H9 (cell line): ENCODE results near the gene NXN. TPM values are rescaled to one million over a fixed set of nuclear protein-coding genes. Genes with fewer than 3 reads are reported as not detected.

Experiments used
- DNase-seq: peaks from one replicate; pipeline ENCODE4 v3.0.0-alpha.2; 2017
- H2AFZ ChIP-seq: one replicate; pipeline ENCODE4 v1.6.1; 2013; ENCODE audit warnings: mild to moderate bottlenecking, low read length, control low read depth, moderate library complexity
- H2AK5ac ChIP-seq: 2 replicates; pipeline ENCODE4 v1.6.1; 2013; ENCODE audit warnings: low read length, control low read depth, mixed read lengths; ENCODE audit not compliant: insufficient read length
- H2BK120ac ChIP-seq: one replicate; pipeline ENCODE4 v1.6.1; 2013; ENCODE audit warnings: low read depth, mild to moderate bottlenecking, low read length, control low read depth, inconsistent platforms; ENCODE audit not compliant: poor library complexity, severe bottlenecking
- H2BK12ac ChIP-seq: 2 replicates; pipeline ENCODE4 v1.6.1; 2013; ENCODE audit warnings: low read length, control low read depth, mixed read lengths, low read depth; ENCODE audit not compliant: insufficient read length
- H2BK15ac ChIP-seq: 2 replicates; pipeline ENCODE4 v1.6.1; 2013; ENCODE audit warnings: low read depth, low read length, control low read depth
- H2BK20ac ChIP-seq: one replicate; pipeline ENCODE4 v1.6.1; 2013; ENCODE audit warnings: low read depth, mild to moderate bottlenecking, low read length, control low read depth, inconsistent platforms; ENCODE audit not compliant: poor library complexity, severe bottlenecking
- H2BK5ac ChIP-seq: 2 replicates; pipeline ENCODE4 v1.6.1; 2013; ENCODE audit warnings: low read length, control low read depth, mixed read lengths; ENCODE audit not compliant: insufficient read length
- H3K14ac ChIP-seq: 2 replicates; pipeline ENCODE4 v1.6.1; 2013; ENCODE audit warnings: low read length, control low read depth; ENCODE audit not compliant: insufficient read depth
- H3K18ac ChIP-seq: 2 replicates; pipeline ENCODE4 v1.6.1; 2013; ENCODE audit warnings: low read depth, mild to moderate bottlenecking, mixed read lengths, low read length, control low read depth; ENCODE audit not compliant: insufficient read length
- H3K23ac ChIP-seq: 2 replicates; pipeline ENCODE4 v1.6.1; 2013; ENCODE audit warnings: low read length, control low read depth, mixed read lengths, low read depth; ENCODE audit not compliant: insufficient read length
- H3K23me2 ChIP-seq: 2 replicates; pipeline ENCODE4 v1.6.1; 2013; ENCODE audit warnings: low read depth, mild to moderate bottlenecking, mixed read lengths, low read length, control low read depth; ENCODE audit not compliant: insufficient read length, poor library complexity, severe bottlenecking
- H3K27ac ChIP-seq: 2 replicates; pipeline ENCODE4 v1.5.1; 2013; ENCODE audit warnings: low read length, control low read depth, mixed read lengths, low read depth; ENCODE audit not compliant: insufficient read length
- H3K27me3 ChIP-seq: 2 replicates; pipeline ENCODE4 v1.6.1; 2013; ENCODE audit warnings: low read length, control low read depth, inconsistent platforms; ENCODE audit not compliant: insufficient read depth
- H3K4ac ChIP-seq: 2 replicates; pipeline ENCODE4 v1.6.1; 2013; ENCODE audit warnings: low read depth, mild to moderate bottlenecking, control low read depth, inconsistent platforms, low read length, moderate library complexity
- H3K4me1 ChIP-seq: 2 replicates; pipeline ENCODE4 v1.6.1; 2013; ENCODE audit warnings: low read length, control low read depth, inconsistent platforms; ENCODE audit not compliant: insufficient read depth
- H3K4me2 ChIP-seq: 2 replicates; pipeline ENCODE4 v1.6.1; 2013; ENCODE audit warnings: low read length, control low read depth, mixed read lengths; ENCODE audit not compliant: insufficient read length, insufficient read depth
- H3K56ac ChIP-seq: 2 replicates; pipeline ENCODE4 v1.6.1; 2013; ENCODE audit warnings: low read depth, mild to moderate bottlenecking, mixed read lengths, low read length, control low read depth; ENCODE audit not compliant: insufficient read length
- H3K79me1 ChIP-seq: 2 replicates; pipeline ENCODE4 v1.6.1; 2013; ENCODE audit warnings: low read depth, mild to moderate bottlenecking, moderate library complexity, low read length, control low read depth, inconsistent platforms; ENCODE audit not compliant: insufficient read depth, poor library complexity, severe bottlenecking
- H3K79me2 ChIP-seq: 2 replicates; pipeline ENCODE4 v1.6.1; 2013; ENCODE audit warnings: low read length, control low read depth, inconsistent platforms; ENCODE audit not compliant: insufficient read depth
- H3K9ac ChIP-seq: 2 replicates; pipeline ENCODE4 v1.6.1; 2013; ENCODE audit warnings: low read length, control low read depth, mixed read lengths; ENCODE audit not compliant: insufficient read length; ENCODE audit errors: extremely low read depth
- H3K9me3 ChIP-seq: one replicate; pipeline ENCODE4 v1.6.1; 2013; ENCODE audit warnings: low read depth, low read length, inconsistent platforms; ENCODE audit not compliant: control insufficient read depth
- H3T11ph ChIP-seq: one replicate; pipeline ENCODE4 v1.6.1; 2013; ENCODE audit warnings: mild to moderate bottlenecking, low read length, control low read depth, inconsistent platforms
- H4K20me1 ChIP-seq: one replicate; pipeline ENCODE4 v1.6.1; 2013; ENCODE audit not compliant: control insufficient read depth, insufficient read length, insufficient read depth
- H4K5ac ChIP-seq: 2 replicates; pipeline ENCODE4 v1.6.1; 2013; ENCODE audit warnings: low read depth, mild to moderate bottlenecking, mixed read lengths, low read length, control low read depth; ENCODE audit not compliant: insufficient read length
- H4K8ac ChIP-seq: replicated peaks from 2 replicates; pipeline ENCODE4 v1.6.1; 2013; ENCODE audit warnings: low read length, control low read depth, mixed read lengths, low read depth; ENCODE audit not compliant: insufficient read length
- H4K91ac ChIP-seq: 2 replicates; pipeline ENCODE4 v1.6.1; 2013; ENCODE audit warnings: low read depth, mild to moderate bottlenecking, moderate library complexity, mixed read lengths, low read length, control low read depth; ENCODE audit not compliant: insufficient read length
- H3K27ac Mint-ChIP-seq, 3 experiments: 2 replicates in 2 of 3; 3 replicates in 1 of 3; pipeline ENCODE4 v1.8.0; 2020 to 2021; ENCODE audit warnings: mixed read lengths in 3 of 3, mild to moderate bottlenecking in 1 of 3, moderate library complexity in 1 of 3
- H3K27me3 Mint-ChIP-seq: 2 replicates; pipeline ENCODE4 v1.8.0; 2021; ENCODE audit warnings: low read depth, mild to moderate bottlenecking, moderate library complexity, mixed read lengths
- H3K36me3 Mint-ChIP-seq, 3 experiments: 2 replicates in 2 of 3; 3 replicates in 1 of 3; pipeline ENCODE4 v1.8.0; 2020 to 2021; ENCODE audit warnings: low read depth in 3 of 3, mixed read lengths in 3 of 3; ENCODE audit not compliant: insufficient read depth in 1 of 3
- H3K4me1 Mint-ChIP-seq, 2 experiments: 2 replicates each; pipeline ENCODE4 v1.8.0; 2020; ENCODE audit warnings: mixed read lengths in 2 of 2
- H3K4me3 Mint-ChIP-seq, 2 experiments: 2 replicates in 1 of 2; 3 replicates in 1 of 2; pipeline ENCODE4 v1.8.0; 2020 to 2021; ENCODE audit warnings: mild to moderate bottlenecking in 2 of 2, mixed read lengths in 2 of 2, moderate library complexity in 1 of 2
- H3K9me3 Mint-ChIP-seq, 2 experiments: 2 replicates in 1 of 2; 3 replicates in 1 of 2; pipeline ENCODE4 v1.8.0; 2020; ENCODE audit warnings: mild to moderate bottlenecking in 2 of 2, mixed read lengths in 2 of 2, moderate library complexity in 1 of 2
- WGBS: extraction: QIAGEN DNeasy Blood & Tissue Kit; methylation state at CpG from one replicate; pipeline ENCODE4 v1.1.7; 2013; ENCODE audit warnings: missing lambda C conversion rate, low lambda C conversion rate, mixed read lengths; ENCODE audit not compliant: insufficient read length; ENCODE audit errors: extremely low coverage; 5-methylcytosine and 5-hydroxymethylcytosine counted together
- total RNA-seq: library from RNA; stranded (reverse); gene quantifications from 2 replicates; pipeline ENCODE4 v1.2.1, GENCODE V29; 2021
- TF ChIP-seq, protein P1 (sequence below): fragments of 200-600 bp; sonication (generic); conservative IDR thresholded peaks from 3 replicates; pipeline ENCODE4 v1.8.0; 2021; ENCODE audit warnings: antibody characterized with exemption, mild to moderate bottlenecking

NXN gene
- total RNA-seq, 1 experiment from 2014 or later: 93.6 TPM

DNA sequence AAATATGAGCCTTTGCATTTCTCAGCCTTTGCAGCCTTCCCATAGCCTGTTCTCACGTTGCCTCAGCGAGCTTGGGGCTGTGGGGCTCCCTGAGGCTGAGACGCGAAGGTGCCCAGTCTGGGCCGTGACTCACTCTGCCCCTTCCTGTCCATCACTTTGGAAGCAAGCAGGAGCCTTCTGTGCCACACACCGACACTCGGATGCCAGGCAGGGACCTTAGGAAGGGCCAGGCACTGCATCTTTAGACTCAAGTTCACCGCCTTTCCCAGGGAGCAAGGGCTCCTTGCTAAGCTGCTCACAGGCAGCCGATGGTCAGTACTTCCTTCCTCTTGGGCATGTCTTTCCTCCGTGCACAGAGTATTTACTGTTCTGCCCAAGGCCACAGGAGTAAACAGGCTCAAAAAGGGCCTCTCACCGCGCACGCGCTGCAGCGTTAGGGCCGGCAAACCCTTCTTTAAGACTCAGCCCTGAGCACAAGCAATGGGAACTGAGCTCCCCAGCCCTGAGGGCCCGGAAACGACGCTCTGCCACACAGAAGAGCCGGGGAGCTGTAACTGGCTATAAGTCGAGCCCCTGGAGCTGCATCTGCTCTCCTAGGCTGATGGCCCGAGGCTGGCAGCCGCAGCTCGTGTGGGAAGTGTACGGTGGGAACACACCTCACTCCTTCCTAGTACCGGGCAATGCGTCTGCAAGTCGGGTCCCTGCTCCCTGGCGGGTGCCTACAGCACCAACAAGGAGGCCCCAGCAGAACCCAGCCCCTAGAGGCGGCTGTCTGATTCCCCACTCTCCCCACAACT, 24.6 kb upstream of the NXN start:
- no peak overlapping the region for H2BK12ac ChIP-seq
- Mint-ChIP-seq H3K4me3 (no peak overlapping the region), H3K27me3 (no peaks in the 10 kb centered on the region; the same call in 1 of the 2 replicates), H3K27ac (no peak overlapping the region), H3K4me1 (peaks cover 8 to 9% of the 10 kb centered on the region in 2 experiments; a peak in 3 of 4 replicates), H3K9me3 (no peaks in the 10 kb centered on the region), H3K36me3 (peaks cover 14 to 50% (median 40%) of the 10 kb centered on the region in 3 experiments; a peak in 6 of 7 replicates)
- no peak overlapping the region for H4K8ac ChIP-seq
- H3K79me2 ChIP-seq: no peaks in the 10 kb centered on the region
- H3K23me2 ChIP-seq: no peaks in the 10 kb centered on the region
- no peaks in the 10 kb centered on the region for H4K20me1 ChIP-seq
- no peak overlapping the region for H2AFZ ChIP-seq
- H3K23ac ChIP-seq: no peak overlapping the region
- no peaks in the 10 kb centered on the region for H3K9me3 ChIP-seq
- H3K18ac ChIP-seq: no peak overlapping the region
- H3K4me2 ChIP-seq: no peak overlapping the region
- H3K56ac ChIP-seq: no peak overlapping the region
- no peak overlapping the region for H3K4ac ChIP-seq
- H3K4me1 ChIP-seq: no peaks in the 10 kb centered on the region
- no peak overlapping the region for H3K27ac ChIP-seq
- no peak overlapping the region for H2BK15ac ChIP-seq
- TF ChIP-seq, protein P1, sequence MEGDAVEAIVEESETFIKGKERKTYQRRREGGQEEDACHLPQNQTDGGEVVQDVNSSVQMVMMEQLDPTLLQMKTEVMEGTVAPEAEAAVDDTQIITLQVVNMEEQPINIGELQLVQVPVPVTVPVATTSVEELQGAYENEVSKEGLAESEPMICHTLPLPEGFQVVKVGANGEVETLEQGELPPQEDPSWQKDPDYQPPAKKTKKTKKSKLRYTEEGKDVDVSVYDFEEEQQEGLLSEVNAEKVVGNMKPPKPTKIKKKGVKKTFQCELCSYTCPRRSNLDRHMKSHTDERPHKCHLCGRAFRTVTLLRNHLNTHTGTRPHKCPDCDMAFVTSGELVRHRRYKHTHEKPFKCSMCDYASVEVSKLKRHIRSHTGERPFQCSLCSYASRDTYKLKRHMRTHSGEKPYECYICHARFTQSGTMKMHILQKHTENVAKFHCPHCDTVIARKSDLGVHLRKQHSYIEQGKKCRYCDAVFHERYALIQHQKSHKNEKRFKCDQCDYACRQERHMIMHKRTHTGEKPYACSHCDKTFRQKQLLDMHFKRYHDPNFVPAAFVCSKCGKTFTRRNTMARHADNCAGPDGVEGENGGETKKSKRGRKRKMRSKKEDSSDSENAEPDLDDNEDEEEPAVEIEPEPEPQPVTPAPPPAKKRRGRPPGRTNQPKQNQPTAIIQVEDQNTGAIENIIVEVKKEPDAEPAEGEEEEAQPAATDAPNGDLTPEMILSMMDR: no peak
- H2BK20ac ChIP-seq: no peak overlapping the region
- H3K14ac ChIP-seq: no peak overlapping the region
- DNase-seq: no peak
- no peak overlapping the region for H3K9ac ChIP-seq
- WGBS: no CpG with 5 or more reads among the region's 30 CpGs
- H4K5ac ChIP-seq: no peak overlapping the region
- no peaks in the 10 kb centered on the region for H3K79me1 ChIP-seq
- no peak overlapping the region for H4K91ac ChIP-seq
- no peak overlapping the region for H2BK120ac ChIP-seq
- no peaks in the 10 kb centered on the region for H3K27me3 ChIP-seq
- no peak overlapping the region for H3T11ph ChIP-seq
- H2AK5ac ChIP-seq: no peak overlapping the region
- H2BK5ac ChIP-seq: no peak overlapping the region
